ENCODE measurements around the gene TCF25.
"Not testable (repeated sequence)": the region's sequence is repeated elsewhere in the genome, so short reads cannot be mapped to it uniquely, and the experiment has no call there.

Gene TCF25

GRCh38 chr16:89844739-89845339 is 28.6 kb upstream of the TCF25 start:
- DNase-seq, result no peak

- no peak for DNase-seq
These were observed 28.0 kb upstream of the TCF25 start for GRCh38 chr16:89845417-89845816.

GRCh38 chr16:89847051-89847939 is 26.1 kb upstream of the TCF25 start:
- no peak for DNase-seq

GRCh38 chr16:89847940-89848297 is 25.5 kb upstream of the TCF25 start:
- DNase-seq, result no peak

- DNase-seq, result no peak
These were observed 24.4 kb upstream of the TCF25 start for GRCh38 chr16:89848974-89849373.

GRCh38 chr16:89853306-89853993 is 19.9 kb upstream of the TCF25 start:
- no peak for DNase-seq

GRCh38 chr16:89855301-89855945 is 18.0 kb upstream of the TCF25 start:
- DNase-seq, result no peak

- DNase-seq, result peak; percentile 53
These were observed 17.4 kb upstream of the TCF25 start for GRCh38 chr16:89855986-89856385.

- no peak for DNase-seq
These were observed 14.3 kb upstream of the TCF25 start for GRCh38 chr16:89858973-89859614.

GRCh38 chr16:89859615-89860007 is 13.8 kb upstream of the TCF25 start:
- DNase-seq, result no peak

- peak; percentile 24 for DNase-seq
These were observed 12.6 kb upstream of the TCF25 start for GRCh38 chr16:89860747-89861304.

- peak; percentile 66 for DNase-seq
These were observed 11.7 kb upstream of the TCF25 start for GRCh38 chr16:89861648-89862047.

- DNase-seq, result no peak
These were observed 10.7 kb upstream of the TCF25 start for GRCh38 chr16:89862732-89863131.

GRCh38 chr16:89863741-89864526 is 9.5 kb upstream of the TCF25 start:
- peak; percentile 88 for DNase-seq

- peak; percentile 26 for DNase-seq
These were observed 8.9 kb upstream of the TCF25 start for GRCh38 chr16:89864527-89864820.

GRCh38 chr16:89867918-89868317 is 5.5 kb upstream of the TCF25 start:
- no peak for DNase-seq

GRCh38 chr16:89869911-89870310 is 3.5 kb upstream of the TCF25 start:
- DNase-seq, result no peak

GRCh38 chr16:89870440-89870839 is 3.0 kb upstream of the TCF25 start:
- DNase-seq, result no peak

- no peak for DNase-seq
These were observed 1.5 kb upstream of the TCF25 start for GRCh38 chr16:89871895-89872294.

- DNase-seq, result peak; percentile 95
These were observed 739 bp downstream of the TCF25 start for GRCh38 chr16:89873972-89874689.

- not testable (repeated sequence) for DNase-seq
These were observed 5.7 kb downstream of the TCF25 start for GRCh38 chr16:89879123-89879522.
